NB4 (cell line): Measurements from ENCODE around the gene LPAR2.

Experiments used
- CTCF ChIP-seq: IDR thresholded peaks from one replicate; pipeline ENCODE4 v1.5.1; 2012; ENCODE audit warnings: low read depth, low read length
- POLR2A ChIP-seq: IDR thresholded peaks from 2 replicates; pipeline ENCODE4 v1.6.1; 2011; ENCODE audit warnings: mild to moderate bottlenecking; ENCODE audit not compliant: insufficient read length; ENCODE audit errors: extremely low read depth

GRCh38 chr19:19642506-19643157 is 14.6 kb upstream of the LPAR2 start:
- TF ChIP-seq CTCF, result peak; percentile 1
- TF ChIP-seq POLR2A, result no peak
